Thoracic aorta (tissue), 2 donors: Measurements from ENCODE around the gene MMD2. TPM values are rescaled to one million over a fixed set of nuclear protein-coding genes. Genes with fewer than 3 reads are reported as not detected.
A peak's percentile ranks its signal among the peaks of the same experiment; 100 is the strongest.

Source experiments
- ATAC-seq: fragments of 150-250 bp; one replicate; pipeline ENCODE4 v1.8.0; 2017; ENCODE audit warnings: low read depth; ENCODE audit not compliant: insufficient number of reproducible peaks, low FRiP score
- DNase-seq: peaks from one replicate; pipeline ENCODE4 v3.0.0-alpha.2; 2020; ENCODE audit warnings: low spot score
- H3K27ac ChIP-seq, 2 donors: fragments of 200-600 bp; sonication (generic); 1 replicate in 1 of 2; 2 replicates in 1 of 2; pipeline ENCODE4 v1.5.1; 2016; ENCODE audit warnings: mild to moderate bottlenecking in 2 of 2, moderate library complexity in 2 of 2
- H3K27me3 ChIP-seq: fragments of 200-600 bp; sonication (generic); replicated peaks from 2 replicates; pipeline ENCODE4 v1.6.0; 2016; ENCODE audit warnings: mild to moderate bottlenecking; ENCODE audit not compliant: insufficient read depth
- H3K36me3 ChIP-seq: fragments of 200-600 bp; sonication (generic); one replicate; pipeline ENCODE4 v1.5.1; 2016
- H3K4me1 ChIP-seq, 2 donors: fragments of 200-600 bp; sonication (generic); 1 replicate in 1 of 2; 2 replicates in 1 of 2; pipeline versions ENCODE4 v1.5.1 to v1.6.0; 2016; ENCODE audit warnings: low read depth in 2 of 2, mild to moderate bottlenecking in 1 of 2; ENCODE audit not compliant: control insufficient read depth in 1 of 2
- H3K4me3 ChIP-seq: fragments of 200-600 bp; sonication (generic); 2 replicates; pipeline ENCODE4 v1.5.1; 2016; ENCODE audit warnings: mild to moderate bottlenecking
- H3K9me3 ChIP-seq: fragments of 200-600 bp; sonication (generic); 2 replicates; pipeline ENCODE4 v1.5.1; 2016
- total RNA-seq, 2 donors: library from RNA; depleted of rRNA; stranded (reverse); fragments of >200 nt; gene quantifications; one replicate each; pipeline versions ENCODE4 v1.1.0 to v1.2.3, GENCODE V29; 2016
- TF ChIP-seq, protein P1 (sequence below): fragments of 200-600 bp; sonication (generic); IDR thresholded peaks from one replicate; pipeline ENCODE4 v1.5.1; 2019; ENCODE audit warnings: antibody characterized with exemption

The MMD2 gene, protein sequence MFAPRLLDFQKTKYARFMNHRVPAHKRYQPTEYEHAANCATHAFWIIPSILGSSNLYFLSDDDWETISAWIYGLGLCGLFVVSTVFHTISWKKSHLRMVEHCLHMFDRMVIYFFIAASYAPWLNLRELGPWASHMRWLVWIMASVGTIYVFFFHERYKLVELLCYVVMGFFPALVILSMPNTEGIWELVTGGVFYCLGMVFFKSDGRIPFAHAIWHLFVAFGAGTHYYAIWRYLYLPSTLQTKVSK
- total RNA-seq, result not detected

DNA sequence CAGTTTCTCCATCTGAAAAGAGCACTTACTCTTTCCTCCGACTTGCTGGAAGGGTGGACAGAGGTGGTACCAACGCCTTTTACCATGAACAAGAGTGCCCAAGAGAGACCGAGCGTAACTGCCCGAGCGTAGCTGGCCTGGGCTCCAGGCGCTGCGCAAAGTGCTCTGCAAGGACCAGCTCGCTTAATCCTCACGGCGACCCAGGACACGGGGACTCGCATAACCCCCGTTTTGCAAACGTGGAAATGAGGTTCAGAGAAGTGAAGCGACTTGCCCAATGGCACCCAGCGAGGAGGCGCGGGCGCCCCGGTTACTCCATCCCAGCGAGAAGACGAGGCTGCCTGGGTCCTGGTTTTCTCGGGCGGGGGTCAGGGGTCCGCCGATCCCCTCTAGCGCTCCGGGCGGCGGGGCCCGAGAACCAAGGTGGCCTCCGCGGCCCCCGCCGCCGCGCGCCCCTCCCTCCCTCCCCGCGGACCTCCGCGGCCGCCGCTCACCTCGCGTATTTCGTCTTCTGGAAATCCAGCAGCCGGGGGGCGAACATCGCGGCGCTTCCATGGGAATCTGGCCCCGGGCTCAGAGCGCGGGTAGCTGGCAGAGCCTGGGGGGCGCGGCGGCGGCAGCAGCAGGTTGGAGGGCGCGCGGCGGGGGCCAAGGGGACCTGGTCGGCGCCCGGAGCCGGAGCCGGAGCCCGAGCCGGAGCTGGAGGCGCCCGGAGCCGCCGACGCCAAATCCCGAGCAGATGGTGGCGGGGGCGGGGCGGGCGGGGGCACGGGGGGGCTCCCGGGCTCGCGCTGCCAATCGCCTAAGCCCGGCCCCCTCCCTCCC is at the start of gene MMD2:
TSS of gene MMD2 (minus strand) at position 711 of the 825 bp plus-strand sequence. CDS start at position 541, 170 bp downstream.
- H3K36me3 ChIP-seq, result no peaks in the 10 kb centered on the region
- H3K4me3 ChIP-seq, result peak within 1 kb of the TSS; percentile 66
- H3K27ac ChIP-seq, result no peak within 1 kb of the TSS
- DNase-seq (no peak), ATAC-seq (no peak)
- TF ChIP-seq, protein P1, sequence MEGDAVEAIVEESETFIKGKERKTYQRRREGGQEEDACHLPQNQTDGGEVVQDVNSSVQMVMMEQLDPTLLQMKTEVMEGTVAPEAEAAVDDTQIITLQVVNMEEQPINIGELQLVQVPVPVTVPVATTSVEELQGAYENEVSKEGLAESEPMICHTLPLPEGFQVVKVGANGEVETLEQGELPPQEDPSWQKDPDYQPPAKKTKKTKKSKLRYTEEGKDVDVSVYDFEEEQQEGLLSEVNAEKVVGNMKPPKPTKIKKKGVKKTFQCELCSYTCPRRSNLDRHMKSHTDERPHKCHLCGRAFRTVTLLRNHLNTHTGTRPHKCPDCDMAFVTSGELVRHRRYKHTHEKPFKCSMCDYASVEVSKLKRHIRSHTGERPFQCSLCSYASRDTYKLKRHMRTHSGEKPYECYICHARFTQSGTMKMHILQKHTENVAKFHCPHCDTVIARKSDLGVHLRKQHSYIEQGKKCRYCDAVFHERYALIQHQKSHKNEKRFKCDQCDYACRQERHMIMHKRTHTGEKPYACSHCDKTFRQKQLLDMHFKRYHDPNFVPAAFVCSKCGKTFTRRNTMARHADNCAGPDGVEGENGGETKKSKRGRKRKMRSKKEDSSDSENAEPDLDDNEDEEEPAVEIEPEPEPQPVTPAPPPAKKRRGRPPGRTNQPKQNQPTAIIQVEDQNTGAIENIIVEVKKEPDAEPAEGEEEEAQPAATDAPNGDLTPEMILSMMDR, result no peak
- peaks cover 7% of the 10 kb centered on the region in 2 donors for H3K4me1 ChIP-seq
- H3K9me3 ChIP-seq, result no peaks in the 10 kb centered on the region
- peaks cover 11% of the 10 kb centered on the region for H3K27me3 ChIP-seq

DNA sequence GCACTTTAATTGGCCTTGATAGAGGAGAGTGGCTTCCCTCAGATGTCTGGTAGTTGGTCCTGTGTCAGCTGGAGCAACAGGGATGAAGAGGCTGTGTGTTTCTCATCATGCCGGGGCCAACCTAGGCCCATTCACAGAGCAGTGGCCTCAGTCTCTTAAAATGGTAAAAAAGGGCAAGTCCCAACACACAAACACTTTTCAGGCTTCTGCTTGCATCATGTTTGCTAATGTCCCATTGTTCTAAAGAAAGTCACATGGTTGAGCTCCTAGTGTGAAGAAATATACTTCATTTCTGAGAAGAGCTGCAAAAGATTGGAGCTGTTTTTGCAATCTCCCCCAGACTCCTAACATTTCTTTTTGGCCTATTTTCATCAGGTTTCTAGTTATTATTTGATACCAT is 46.1 kb upstream of the MMD2 start:
- Histone ChIP-seq H3K27ac (no peak overlapping the region), H3K9me3 (no peaks in the 10 kb centered on the region), H3K27me3 (no peaks in the 10 kb centered on the region), H3K4me1 (no peaks in the 10 kb centered on the region), H3K36me3 (peaks cover 6% of the 10 kb centered on the region), H3K4me3 (no peak overlapping the region)
- TF ChIP-seq, protein P1, result no peak
- DNase-seq (no peak), ATAC-seq (no peak)

DNA sequence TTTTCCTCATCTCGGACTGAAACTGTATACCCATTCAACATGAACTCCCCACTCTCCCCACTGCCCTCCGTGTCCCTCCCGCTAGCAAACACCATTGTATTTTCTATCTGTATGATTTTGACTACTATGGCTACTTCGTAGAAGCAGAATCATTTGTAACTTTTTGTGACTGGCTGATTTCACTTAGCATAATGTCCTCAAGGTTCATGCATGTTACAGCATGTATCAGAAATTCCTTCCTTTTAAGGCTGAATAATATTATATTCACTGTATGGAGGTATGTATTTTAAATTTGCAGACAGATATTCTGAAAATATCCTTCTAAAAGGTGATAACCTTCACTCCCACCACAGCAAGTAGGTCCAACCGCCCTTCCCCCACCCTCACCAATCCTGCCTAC is 42.9 kb upstream of the MMD2 start:
- H3K27me3 ChIP-seq, result no peaks in the 10 kb centered on the region
- H3K4me3 ChIP-seq, result no peak overlapping the region
- peaks cover 14% of the 10 kb centered on the region for H3K36me3 ChIP-seq
- H3K4me1 ChIP-seq, result no peaks in the 10 kb centered on the region
- TF ChIP-seq, protein P1, result no peak
- no peak for DNase-seq
- H3K9me3 ChIP-seq, result no peaks in the 10 kb centered on the region
- H3K27ac ChIP-seq, result no peak overlapping the region
- no peak for ATAC-seq

DNA sequence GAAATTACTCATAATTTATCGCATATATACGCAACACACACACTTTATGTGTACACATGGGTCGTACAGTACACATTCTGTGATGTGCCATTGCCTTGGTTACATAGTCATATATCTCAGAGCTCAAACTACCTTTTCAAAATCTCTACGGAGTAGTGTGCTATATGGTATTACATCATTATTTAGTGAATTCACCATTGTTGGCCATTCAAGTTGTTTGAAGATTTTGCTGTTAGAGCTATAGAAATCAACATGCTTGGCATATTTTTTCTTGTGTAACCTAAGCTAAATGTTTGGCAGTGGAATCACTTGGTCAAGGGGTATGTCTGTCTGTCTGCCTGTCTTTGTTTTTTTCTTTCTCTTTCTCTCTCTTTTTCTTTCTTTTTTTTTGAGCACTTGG is 42.0 kb upstream of the MMD2 start:
- H3K27me3 ChIP-seq, result no peaks in the 10 kb centered on the region
- ATAC-seq (no peak), DNase-seq (no peak)
- no peak overlapping the region for H3K27ac ChIP-seq
- no peak overlapping the region for H3K4me3 ChIP-seq
- H3K4me1 ChIP-seq, result no peaks in the 10 kb centered on the region
- TF ChIP-seq, protein P1, result no peak
- H3K9me3 ChIP-seq, result no peaks in the 10 kb centered on the region
- peaks cover 19% of the 10 kb centered on the region for H3K36me3 ChIP-seq

DNA sequence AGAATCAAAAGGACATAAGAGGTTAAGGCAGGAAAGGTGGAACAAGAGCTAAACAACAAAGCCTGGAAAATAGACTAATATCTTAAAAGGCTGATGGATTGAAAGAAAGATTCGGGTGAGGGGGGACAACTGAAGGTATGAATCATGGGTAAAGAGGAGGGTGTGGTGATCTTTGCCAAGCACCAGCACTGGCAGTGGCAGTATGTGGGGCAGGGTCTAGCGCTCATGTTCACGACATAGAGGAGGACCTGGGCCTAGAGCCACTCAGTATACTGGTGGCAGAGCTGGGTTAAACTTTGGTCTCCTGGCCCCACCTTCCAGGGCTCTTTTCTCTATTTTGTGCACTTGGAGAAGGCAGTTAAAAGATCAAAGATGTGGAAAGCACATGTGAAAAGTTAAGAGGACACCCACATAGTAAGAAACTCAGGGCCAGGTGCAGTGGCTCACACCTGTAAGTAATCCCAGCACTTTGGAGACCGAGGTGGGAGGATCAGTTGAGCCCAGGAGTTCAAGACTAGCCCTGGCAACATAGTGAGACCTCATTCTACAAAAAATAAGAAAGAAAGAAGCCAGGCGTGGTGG is 40.5 kb upstream of the MMD2 start:
- TF ChIP-seq, protein P1, result no peak
- Histone ChIP-seq H3K4me3 (no peak overlapping the region), H3K27ac (no peak overlapping the region), H3K27me3 (no peaks in the 10 kb centered on the region), H3K4me1 (no peaks in the 10 kb centered on the region), H3K9me3 (no peaks in the 10 kb centered on the region), H3K36me3 (peaks cover 29% of the 10 kb centered on the region)
- DNase-seq, result no peak
- ATAC-seq, result no peak
